ENCODE results near the gene OSBPL2. TPM values are rescaled to one million over a fixed set of nuclear protein-coding genes. Genes with fewer than 3 reads are reported as not detected.

OSBPL2 gene
- total RNA-seq, 4 donors from 2014 or later = 46.9 to 60.8 (median 50.8) TPM

- Histone ChIP-seq H3K4me3 (replicated peaks in 1 of 3) (no peak overlapping the region), H3K27ac (no peak overlapping the region), H3K36me3 (peaks cover 42 to 48% of the 10 kb centered on the region in 2 donors), H3K27me3 (no peaks in the 10 kb centered on the region), H3K4me1 (no peaks in the 10 kb centered on the region), H3K9me3 (no peaks in the 10 kb centered on the region)
- TF ChIP-seq POLR2A (IDR thresholded peaks at IDR 0.05) = no peak
- TF ChIP-seq, protein P1, sequence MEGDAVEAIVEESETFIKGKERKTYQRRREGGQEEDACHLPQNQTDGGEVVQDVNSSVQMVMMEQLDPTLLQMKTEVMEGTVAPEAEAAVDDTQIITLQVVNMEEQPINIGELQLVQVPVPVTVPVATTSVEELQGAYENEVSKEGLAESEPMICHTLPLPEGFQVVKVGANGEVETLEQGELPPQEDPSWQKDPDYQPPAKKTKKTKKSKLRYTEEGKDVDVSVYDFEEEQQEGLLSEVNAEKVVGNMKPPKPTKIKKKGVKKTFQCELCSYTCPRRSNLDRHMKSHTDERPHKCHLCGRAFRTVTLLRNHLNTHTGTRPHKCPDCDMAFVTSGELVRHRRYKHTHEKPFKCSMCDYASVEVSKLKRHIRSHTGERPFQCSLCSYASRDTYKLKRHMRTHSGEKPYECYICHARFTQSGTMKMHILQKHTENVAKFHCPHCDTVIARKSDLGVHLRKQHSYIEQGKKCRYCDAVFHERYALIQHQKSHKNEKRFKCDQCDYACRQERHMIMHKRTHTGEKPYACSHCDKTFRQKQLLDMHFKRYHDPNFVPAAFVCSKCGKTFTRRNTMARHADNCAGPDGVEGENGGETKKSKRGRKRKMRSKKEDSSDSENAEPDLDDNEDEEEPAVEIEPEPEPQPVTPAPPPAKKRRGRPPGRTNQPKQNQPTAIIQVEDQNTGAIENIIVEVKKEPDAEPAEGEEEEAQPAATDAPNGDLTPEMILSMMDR (IDR thresholded peaks at IDR 0.05) = no peak
- intact Hi-C loops (cut with DNase I) = no loop called here
- WGBS, 2 donors = 94 to 96% methylated on average over 10 of the region's 10 CpGs
- no peak for DNase-seq
These were observed 23.7 kb downstream of the OSBPL2 start for GRCh38 chr20:62262064-62262463.

- Histone ChIP-seq H3K9me3 (no peaks in the 10 kb centered on the region), H3K27ac (no peak overlapping the region), H3K4me3 (replicated peaks in 1 of 3) (no peak overlapping the region), H3K4me1 (no peaks in the 10 kb centered on the region), H3K36me3 (peaks cover 38 to 47% of the 10 kb centered on the region in 2 donors), H3K27me3 (no peaks in the 10 kb centered on the region)
- 96 to 99% methylated on average over 14 of the region's 14 CpGs for WGBS, 2 donors
- TF ChIP-seq, protein P1 (IDR thresholded peaks at IDR 0.05) = no peak
- no peak for TF ChIP-seq POLR2A (IDR thresholded peaks at IDR 0.05)
- intact Hi-C loops (cut with DNase I) = no loop called here
- DNase-seq = no peak
These were observed 25.1 kb downstream of the OSBPL2 start for GRCh38 chr20:62263396-62263795.

DNA sequence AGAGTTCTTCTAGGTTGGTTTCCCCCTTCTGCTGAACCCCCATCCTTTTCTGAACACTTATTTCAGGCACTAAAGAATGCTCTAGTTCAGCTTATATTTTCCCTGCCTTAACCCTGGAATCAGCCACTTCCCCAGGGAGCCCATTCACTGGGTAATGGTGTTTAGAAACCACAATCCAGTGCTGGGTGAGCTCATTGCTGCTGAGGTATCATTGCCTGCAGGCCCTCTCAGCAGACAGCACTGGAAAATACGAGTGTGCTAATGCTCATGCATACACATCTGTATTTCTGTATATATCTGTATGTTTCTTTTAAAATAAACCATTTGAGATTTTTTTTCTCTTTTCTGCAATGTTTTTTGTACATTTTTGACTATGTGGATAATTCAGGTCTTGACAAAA is 27.0 kb downstream of the OSBPL2 start:
- Histone ChIP-seq H3K36me3 (peaks cover 33 to 36% of the 10 kb centered on the region in 2 donors), H3K4me1 (no peaks in the 10 kb centered on the region), H3K27ac (no peak overlapping the region), H3K4me3 (replicated peaks in 1 of 3) (no peak overlapping the region), H3K27me3 (no peaks in the 10 kb centered on the region), H3K9me3 (no peaks in the 10 kb centered on the region)
- TF ChIP-seq POLR2A (IDR thresholded peaks at IDR 0.05) = no peak
- TF ChIP-seq, protein P1 (IDR thresholded peaks at IDR 0.05) = no peak
- WGBS, 2 donors = 97 to 100% methylated on average over 1 of the region's 1 CpG
- intact Hi-C loops (cut with DNase I) = no loop called here
- DNase-seq = no peak

GRCh38 chr20:62266340-62266739 is 28.0 kb downstream of the OSBPL2 start:
- DNase-seq = peak; percentile 4 to 13
- Histone ChIP-seq H3K36me3 (peaks cover 26 to 29% of the 10 kb centered on the region in 2 donors), H3K27ac (no peak overlapping the region), H3K4me1 (no peaks in the 10 kb centered on the region), H3K4me3 (replicated peaks in 1 of 3) (no peak overlapping the region), H3K27me3 (no peaks in the 10 kb centered on the region), H3K9me3 (no peaks in the 10 kb centered on the region)
- 89 to 91% methylated on average over 10 of the region's 10 CpGs for WGBS, 2 donors
- intact Hi-C loops (cut with DNase I) = no loop called here
- no peak for TF ChIP-seq POLR2A (IDR thresholded peaks at IDR 0.05)
- TF ChIP-seq, protein P1 (IDR thresholded peaks at IDR 0.05) = no peak

- H3K36me3 ChIP-seq = peaks cover 27 to 29% of the 10 kb centered on the region in 2 donors
- H3K27ac ChIP-seq = no peak overlapping the region
- 94 to 96% methylated on average over 13 of the region's 13 CpGs for WGBS, 2 donors
- intact Hi-C loops (cut with DNase I) = no loop called here
- H3K4me3 ChIP-seq (replicated peaks in 1 of 3) = no peak overlapping the region
- no peaks in the 10 kb centered on the region for H3K27me3 ChIP-seq
- no peaks in the 10 kb centered on the region for H3K9me3 ChIP-seq
- DNase-seq = no peak
- TF ChIP-seq POLR2A (IDR thresholded peaks at IDR 0.05) = no peak
- TF ChIP-seq, protein P1 (IDR thresholded peaks at IDR 0.05) = no peak
- no peaks in the 10 kb centered on the region for H3K4me1 ChIP-seq
These were observed 28.5 kb downstream of the OSBPL2 start for GRCh38 chr20:62266851-62267250.
